Smooth muscle cell (in vitro differentiated cells): ENCODE data around the gene FRMD5. TPM values are rescaled to one million over a fixed set of nuclear protein-coding genes. Genes with fewer than 3 reads are reported as not detected.
"Not testable (repeated sequence)": the region's sequence is repeated elsewhere in the genome, so short reads cannot be mapped to it uniquely, and the experiment has no call there.

Source experiments
- DNase-seq: peaks from one replicate; lab custom pipeline; 2025; ENCODE audit not compliant: unreplicated experiment; lab: John Stamatoyannopoulos, UW
- H2AFZ ChIP-seq: fragments of 200-600 bp; sonication (generic); 2 replicates; pipeline ENCODE4 v1.6.0; 2016; ENCODE audit warnings: antibody characterized with exemption, low read depth, mild to moderate bottlenecking
- H3F3A ChIP-seq: fragments of 200-600 bp; sonication (generic); 2 replicates; pipeline ENCODE4 v1.6.0; 2017; ENCODE audit warnings: antibody characterized with exemption, low read depth
- H3K27ac ChIP-seq: fragments of 200-600 bp; sonication (generic); 2 replicates; pipeline ENCODE4 v1.5.1; 2016; ENCODE audit warnings: low read depth, mild to moderate bottlenecking
- H3K27me3 ChIP-seq: fragments of 200-600 bp; sonication (generic); 2 replicates; pipeline ENCODE4 v1.6.1; 2016; ENCODE audit warnings: low read depth, mild to moderate bottlenecking
- H3K36me3 ChIP-seq: fragments of 200-600 bp; sonication (generic); 2 replicates; pipeline ENCODE4 v1.5.1; 2016; ENCODE audit warnings: low read depth
- H3K4me1 ChIP-seq: fragments of 200-600 bp; sonication (generic); 2 replicates; pipeline ENCODE4 v1.5.1; 2016; ENCODE audit warnings: low read depth
- H3K4me2 ChIP-seq: fragments of 200-600 bp; sonication (generic); 2 replicates; pipeline ENCODE4 v1.6.0; 2016; ENCODE audit warnings: mild to moderate bottlenecking
- H3K4me3 ChIP-seq: fragments of 200-600 bp; sonication (generic); 2 replicates; pipeline ENCODE4 v1.5.1; 2016; ENCODE audit warnings: mild to moderate bottlenecking
- H3K79me2 ChIP-seq: fragments of 200-600 bp; sonication (generic); 2 replicates; pipeline ENCODE4 v1.6.0; 2016; ENCODE audit warnings: low read depth, mild to moderate bottlenecking
- H3K9ac ChIP-seq: fragments of 200-600 bp; sonication (generic); 2 replicates; pipeline ENCODE4 v1.6.0; 2016; ENCODE audit warnings: low read depth
- H3K9me3 ChIP-seq: fragments of 200-600 bp; sonication (generic); replicated peaks from 2 replicates; pipeline ENCODE4 v1.5.1; 2016; ENCODE audit warnings: low read depth
- H4K20me1 ChIP-seq: fragments of 200-600 bp; sonication (generic); 2 replicates; pipeline ENCODE4 v1.6.0; 2016; ENCODE audit warnings: low read depth
- WGBS: methylation state at CpG from one replicate; pipeline ENCODE4 v1.1.7; 2016; ENCODE audit warnings: low lambda C conversion rate; 5-methylcytosine and 5-hydroxymethylcytosine counted together
- polyA plus RNA-seq: library from polyadenylated mRNA; unstranded; fragments of >200 nt; fragmentation: Nextera tagmentation; extraction: Ambion mirVana; gene quantifications from 2 replicates; pipeline ENCODE4 v1.2.1, GENCODE V29; 2016
- total RNA-seq: library from RNA; depleted of rRNA; stranded (reverse); fragments of >200 nt; gene quantifications from 2 replicates; pipeline ENCODE4 v1.2.3, GENCODE V29; 2014
- TF ChIP-seq, protein P1 (sequence below): fragments of 200-600 bp; sonication (generic); IDR thresholded peaks from 2 replicates; pipeline ENCODE4 v1.5.1; 2017; ENCODE audit warnings: borderline replicate concordance, mild to moderate bottlenecking, antibody characterized with exemption; ENCODE audit not compliant: insufficient read depth, poor library complexity, severe bottlenecking

The FRMD5 gene
- total and polyA plus RNA-seq, 2 experiments from 2014 or later, result 0.46 to 7.2 TPM

- Histone ChIP-seq H3K27me3 (no peaks in the 10 kb centered on the region), H4K20me1 (peaks cover 7% of the 10 kb centered on the region), H3K9ac (no peak overlapping the region), H3F3A (no peaks in the 10 kb centered on the region), H3K4me3 (no peak overlapping the region), H3K27ac (no peak overlapping the region), H3K4me2 (peak overlapping the region; percentile 58), H3K36me3 (no peaks in the 10 kb centered on the region), H3K9me3 (no peaks in the 10 kb centered on the region), H2AFZ (no peak overlapping the region), H3K4me1 (peaks cover 8% of the 10 kb centered on the region), H3K79me2 (no peaks in the 10 kb centered on the region)
- no peak for DNase-seq
- 67% methylated on average over 2 of the region's 2 CpGs for WGBS
- TF ChIP-seq, protein P1, sequence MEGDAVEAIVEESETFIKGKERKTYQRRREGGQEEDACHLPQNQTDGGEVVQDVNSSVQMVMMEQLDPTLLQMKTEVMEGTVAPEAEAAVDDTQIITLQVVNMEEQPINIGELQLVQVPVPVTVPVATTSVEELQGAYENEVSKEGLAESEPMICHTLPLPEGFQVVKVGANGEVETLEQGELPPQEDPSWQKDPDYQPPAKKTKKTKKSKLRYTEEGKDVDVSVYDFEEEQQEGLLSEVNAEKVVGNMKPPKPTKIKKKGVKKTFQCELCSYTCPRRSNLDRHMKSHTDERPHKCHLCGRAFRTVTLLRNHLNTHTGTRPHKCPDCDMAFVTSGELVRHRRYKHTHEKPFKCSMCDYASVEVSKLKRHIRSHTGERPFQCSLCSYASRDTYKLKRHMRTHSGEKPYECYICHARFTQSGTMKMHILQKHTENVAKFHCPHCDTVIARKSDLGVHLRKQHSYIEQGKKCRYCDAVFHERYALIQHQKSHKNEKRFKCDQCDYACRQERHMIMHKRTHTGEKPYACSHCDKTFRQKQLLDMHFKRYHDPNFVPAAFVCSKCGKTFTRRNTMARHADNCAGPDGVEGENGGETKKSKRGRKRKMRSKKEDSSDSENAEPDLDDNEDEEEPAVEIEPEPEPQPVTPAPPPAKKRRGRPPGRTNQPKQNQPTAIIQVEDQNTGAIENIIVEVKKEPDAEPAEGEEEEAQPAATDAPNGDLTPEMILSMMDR, result no peak
Observed at GRCh38 chr15:44009038-44009437, 186.0 kb downstream of the FRMD5 start.

GRCh38 chr15:44000248-44000647 is 194.8 kb downstream of the FRMD5 start:
- H3K4me1 ChIP-seq, H3K79me2 ChIP-seq, H3K36me3 ChIP-seq, H3K9ac ChIP-seq, H3K27me3 ChIP-seq, H3K27ac ChIP-seq, H4K20me1 ChIP-seq, H3K4me2 ChIP-seq, H2AFZ ChIP-seq, H3F3A ChIP-seq, H3K9me3 ChIP-seq, H3K4me3 ChIP-seq, DNase-seq: not testable (repeated sequence)
- WGBS, result 79% methylated on average over 6 of the region's 6 CpGs

GRCh38 chr15:43998607-43999006 is 196.5 kb downstream of the FRMD5 start:
- H3K36me3 ChIP-seq, result no peaks in the 10 kb centered on the region
- DNase-seq, result no peak
- H2AFZ ChIP-seq, result no peak overlapping the region
- H3K9me3 ChIP-seq, result no peaks in the 10 kb centered on the region
- no peak overlapping the region for H3K27ac ChIP-seq
- no peak overlapping the region for H3K4me2 ChIP-seq
- H3K4me1 ChIP-seq, result no peaks in the 10 kb centered on the region
- 77% methylated on average over 4 of the region's 4 CpGs for WGBS
- no peaks in the 10 kb centered on the region for H3K79me2 ChIP-seq
- H3K4me3 ChIP-seq, result no peak overlapping the region
- no peaks in the 10 kb centered on the region for H3K27me3 ChIP-seq
- H3K9ac ChIP-seq, result no peak overlapping the region
- H3F3A ChIP-seq, result no peaks in the 10 kb centered on the region
- TF ChIP-seq, protein P1, result no peak
- no peaks in the 10 kb centered on the region for H4K20me1 ChIP-seq

- no peaks in the 10 kb centered on the region for H3K79me2 ChIP-seq
- 91% methylated on average over 2 of the region's 2 CpGs for WGBS
- H3K4me3 ChIP-seq, result no peak overlapping the region
- no peaks in the 10 kb centered on the region for H3K4me1 ChIP-seq
- no peak for DNase-seq
- no peak overlapping the region for H3K4me2 ChIP-seq
- H3K9me3 ChIP-seq, result no peaks in the 10 kb centered on the region
- H3K9ac ChIP-seq, result no peak overlapping the region
- no peaks in the 10 kb centered on the region for H3K36me3 ChIP-seq
- H3K27ac ChIP-seq, result no peak overlapping the region
- H2AFZ ChIP-seq, result no peak overlapping the region
- H3K27me3 ChIP-seq, result no peaks in the 10 kb centered on the region
- TF ChIP-seq, protein P1, result no peak
- H3F3A ChIP-seq, result no peaks in the 10 kb centered on the region
- H4K20me1 ChIP-seq, result no peaks in the 10 kb centered on the region
Observed at GRCh38 chr15:43991206-43991605, 203.9 kb downstream of the FRMD5 start.
